HG03565 (cell line): ENCODE results near the gene L1CAM.

Experiments used
- ATAC-seq: cut with Tn5 transposase; IDR thresholded peaks from one replicate; pipeline ENCODE4 v1.9.1; 2021; ENCODE audit warnings: mild to moderate bottlenecking, moderate library complexity; ENCODE audit not compliant: unreplicated experiment

L1CAM gene

GRCh38 chrX:153865685-153866084 lies 20.3 kb downstream of the L1CAM start:
- no peak for ATAC-seq

GRCh38 chrX:153865321-153865580 lies 20.7 kb downstream of the L1CAM start:
- no peak for ATAC-seq

GRCh38 chrX:153864561-153865320 lies 21.2 kb downstream of the L1CAM start:
- no peak for ATAC-seq

GRCh38 chrX:153864101-153864500 lies 21.9 kb downstream of the L1CAM start:
- ATAC-seq = no peak

GRCh38 chrX:153863251-153863991 lies 22.6 kb downstream of the L1CAM start:
- ATAC-seq = no peak

- ATAC-seq = no peak
Measured at GRCh38 chrX:153862369-153863250, 23.4 kb downstream of the L1CAM start.

GRCh38 chrX:153861733-153862310 lies 24.2 kb downstream of the L1CAM start:
- ATAC-seq = no peak

GRCh38 chrX:153861151-153861550 lies 24.8 kb downstream of the L1CAM start:
- no peak for ATAC-seq

- ATAC-seq = no peak
Measured at GRCh38 chrX:153857348-153857903, 28.5 kb downstream of the L1CAM start.

- ATAC-seq = no peak
Measured at GRCh38 chrX:153854702-153855101, 31.3 kb downstream of the L1CAM start.

- no peak for ATAC-seq
Measured at GRCh38 chrX:153853902-153854267, 32.1 kb downstream of the L1CAM start.

GRCh38 chrX:153853180-153853901 lies 32.6 kb downstream of the L1CAM start:
- no peak for ATAC-seq

GRCh38 chrX:153851981-153852380 lies 34.0 kb downstream of the L1CAM start:
- ATAC-seq = no peak

- ATAC-seq = no peak
Measured at GRCh38 chrX:153848325-153848724, 37.6 kb downstream of the L1CAM start.

GRCh38 chrX:153845842-153846241 lies 40.1 kb downstream of the L1CAM start:
- ATAC-seq = no peak

- ATAC-seq = no peak
Measured at GRCh38 chrX:153845195-153845594, 40.8 kb downstream of the L1CAM start.

GRCh38 chrX:153844509-153845082 lies 41.4 kb downstream of the L1CAM start:
- no peak for ATAC-seq

- no peak for ATAC-seq
Measured at GRCh38 chrX:153836921-153837320, 49.1 kb downstream of the L1CAM start.

GRCh38 chrX:153832728-153833127 lies 53.2 kb downstream of the L1CAM start:
- no peak for ATAC-seq
